ENCODE results near the gene MARS2. TPM values are rescaled to one million over a fixed set of nuclear protein-coding genes. Genes with fewer than 3 reads are reported as not detected.

The MARS2 gene
- total RNA-seq, 1 donor from 2014 or later, result 11.9 TPM

GRCh38 chr2:197672371-197672893 lies 32.7 kb upstream of the MARS2 start:
- no peak for TF ChIP-seq CTCF (IDR thresholded peaks at IDR 0.05; ENCODE audit: insufficient read depth, low read length, poor library complexity, severe bottlenecking)
- H3K4me3 ChIP-seq (ENCODE audit: low read depth, low read length), result no peak overlapping the region
- no peak for DNase-seq (ENCODE audit: low read depth)
- H3K27me3 ChIP-seq (ENCODE audit: control insufficient read depth, insufficient read depth, low read length), result no peaks in the 10 kb centered on the region
- no peaks in the 10 kb centered on the region for H3K36me3 ChIP-seq (ENCODE audit: control insufficient read depth, insufficient read depth, low read length)

GRCh38 chr2:197673106-197673505 lies 32.1 kb upstream of the MARS2 start:
- TF ChIP-seq CTCF (IDR thresholded peaks at IDR 0.05; ENCODE audit: insufficient read depth, low read length, poor library complexity, severe bottlenecking), result no peak

GRCh38 chr2:197673606-197674005 lies 31.6 kb upstream of the MARS2 start:
- DNase-seq (ENCODE audit: low read depth), result no peak
- Histone ChIP-seq H3K36me3 (ENCODE audit: control insufficient read depth, insufficient read depth, low read length) (no peaks in the 10 kb centered on the region), H3K27me3 (ENCODE audit: control insufficient read depth, insufficient read depth, low read length) (no peaks in the 10 kb centered on the region), H3K4me3 (ENCODE audit: low read depth, low read length) (no peak overlapping the region)
- TF ChIP-seq CTCF (IDR thresholded peaks at IDR 0.05; ENCODE audit: insufficient read depth, low read length, poor library complexity, severe bottlenecking), result no peak

More at GRCh38 chr2:197673106-197673505, 32.1 kb upstream of the MARS2 start:
- Histone ChIP-seq H3K4me3 (ENCODE audit: low read depth, low read length) (no peak overlapping the region), H3K36me3 (ENCODE audit: control insufficient read depth, insufficient read depth, low read length) (no peaks in the 10 kb centered on the region), H3K27me3 (ENCODE audit: control insufficient read depth, insufficient read depth, low read length) (no peaks in the 10 kb centered on the region)
- DNase-seq (ENCODE audit: low read depth), result no peak

- TF ChIP-seq CTCF (IDR thresholded peaks at IDR 0.05; ENCODE audit: insufficient read depth, low read length, poor library complexity, severe bottlenecking), result no peak
- no peak overlapping the region for H3K4me3 ChIP-seq (ENCODE audit: low read depth, low read length)
Measured at GRCh38 chr2:197674060-197674459, 31.1 kb upstream of the MARS2 start.

GRCh38 chr2:197674591-197674990 lies 30.6 kb upstream of the MARS2 start:
- no peaks in the 10 kb centered on the region for H3K36me3 ChIP-seq (ENCODE audit: control insufficient read depth, insufficient read depth, low read length)
- DNase-seq (ENCODE audit: low read depth), result no peak
- no peak overlapping the region for H3K4me3 ChIP-seq (ENCODE audit: low read depth, low read length)
- TF ChIP-seq CTCF (IDR thresholded peaks at IDR 0.05; ENCODE audit: insufficient read depth, low read length, poor library complexity, severe bottlenecking), result no peak
- H3K27me3 ChIP-seq (ENCODE audit: control insufficient read depth, insufficient read depth, low read length), result no peaks in the 10 kb centered on the region

More at GRCh38 chr2:197674060-197674459, 31.1 kb upstream of the MARS2 start:
- H3K27me3 ChIP-seq (ENCODE audit: control insufficient read depth, insufficient read depth, low read length), result no peaks in the 10 kb centered on the region
- H3K36me3 ChIP-seq (ENCODE audit: control insufficient read depth, insufficient read depth, low read length), result no peaks in the 10 kb centered on the region
- DNase-seq (ENCODE audit: low read depth), result no peak

- Histone ChIP-seq H3K4me3 (ENCODE audit: low read depth, low read length) (no peak within 1 kb of the TSS), H3K27me3 (ENCODE audit: control insufficient read depth, insufficient read depth, low read length) (no peaks in the 10 kb centered on the region), H3K36me3 (ENCODE audit: control insufficient read depth, insufficient read depth, low read length) (no peaks in the 10 kb centered on the region)
- no peak for DNase-seq (ENCODE audit: low read depth)
- no peak for TF ChIP-seq CTCF (IDR thresholded peaks at IDR 0.05; ENCODE audit: insufficient read depth, low read length, poor library complexity, severe bottlenecking)
Measured at GRCh38 chr2:197675246-197675645, 29.9 kb upstream of the MARS2 start, which contains the start of gene RFTN2. Gene RFTN2, minus strand, starts transcription at chr2:197675587. Its CDS starts 129 bp downstream, at chr2:197675458.
